ENCODE measurements around the gene SDR42E2. TPM values are rescaled to one million over a fixed set of nuclear protein-coding genes. Genes with fewer than 3 reads are reported as not detected.

The SDR42E2 gene
- total and polyA plus RNA-seq, 2 donors (not counting 3 experiments of a cell fraction or from before 2014, with no cell fraction given): 0.03 to 0.13 TPM

DNA sequence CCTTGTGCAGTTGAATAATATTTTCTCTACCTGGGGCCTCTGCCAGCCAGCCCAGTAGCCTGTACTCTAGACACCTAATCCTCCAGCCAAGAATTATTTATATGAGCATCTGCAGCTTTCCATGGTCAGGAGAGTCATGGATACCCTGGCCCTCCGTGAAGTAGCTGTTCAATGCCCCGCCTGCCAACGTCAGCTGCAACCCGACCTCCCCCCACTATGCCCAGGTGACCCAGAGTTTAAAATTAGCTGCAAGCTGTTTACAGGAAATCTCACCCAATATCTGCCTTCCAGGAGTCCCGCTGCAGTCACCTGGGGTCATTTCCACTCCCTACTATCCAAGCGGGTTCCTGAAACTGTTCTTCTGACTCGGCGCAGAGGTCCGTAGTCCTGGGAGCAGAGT lies 12.3 kb downstream of the SDR42E2 start:
- dilution Hi-C loops (cut with MboI; ENCODE audit: extremely low pct_ligation_motif_present, low sequenced_read_pairs) (no loop called here), intact Hi-C loops (cut with micrococcal nuclease) (loop anchor here (5.0 kb wide), 1 partner anchor 52 kb away; no protein-coding TSS in a partner anchor)
- no peak for DNase-seq (ENCODE audit: low read depth, low spot score)
- Histone ChIP-seq H4K20me1 (replicated peaks; ENCODE audit: control insufficient read depth, extremely low read depth, insufficient read depth, low read length) (no peaks in the 10 kb centered on the region), H2AFZ (ENCODE audit: low read depth, low read length) (no peak overlapping the region), H3K9ac (replicated peaks; ENCODE audit: extremely low read depth, insufficient read depth, low read length) (no peak overlapping the region), H3K9me1 (replicated peaks; ENCODE audit: control insufficient read depth, extremely low read depth, insufficient read depth, low read length) (no peaks in the 10 kb centered on the region), H3K4me3 (replicated peaks in 1 of 3; ENCODE audit: insufficient read depth in 1 of 3, low read depth in 1 of 3, low read length in 3 of 3) (no peak overlapping the region), H3K36me3 (ENCODE audit: control insufficient read depth in 2 of 2, extremely low read depth in 1 of 2, insufficient read depth in 2 of 2, low read length in 2 of 2) (no peaks in the 10 kb centered on the region), H3K4me2 (ENCODE audit: insufficient read depth, low read length) (no peak overlapping the region), H3K27me3 (ENCODE audit: control insufficient read depth in 2 of 2, insufficient read depth in 2 of 2, low read length in 2 of 2) (no peaks in the 10 kb centered on the region), H3K27ac (ENCODE audit: insufficient read depth, low read depth, low read length) (no peak overlapping the region), H3K79me2 (ENCODE audit: control insufficient read depth, insufficient read depth, low read length) (no peaks in the 10 kb centered on the region), H3K9me3 (replicated peaks; ENCODE audit: control insufficient read depth, insufficient read depth, low read length) (no peaks in the 10 kb centered on the region), H3K4me1 (ENCODE audit: control insufficient read depth, extremely low read depth, insufficient read depth, low read length) (no peaks in the 10 kb centered on the region)
- TF ChIP-seq MYC (IDR thresholded peaks at IDR 0.05; ENCODE audit: low read depth, low read length) (no peak), GATA2 (IDR thresholded peaks at IDR 0.05; ENCODE audit: insufficient read depth, insufficient read length, low read depth, low read length) (no peak), POLR2AphosphoS5 (IDR thresholded peaks at IDR 0.05; ENCODE audit: insufficient read depth, low read depth, low read length) (no peak), POLR2A (IDR thresholded peaks at IDR 0.05; ENCODE audit: low read depth, low read length) (no peak), JUN (IDR thresholded peaks at IDR 0.05; ENCODE audit: borderline replicate concordance, insufficient read depth, insufficient read length, low read depth) (no peak), FOS (IDR thresholded peaks at IDR 0.05; ENCODE audit: borderline replicate concordance, insufficient read depth, low read length) (no peak), EZH2 (IDR thresholded peaks at IDR 0.05; ENCODE audit: borderline replicate concordance, low read depth, low read length, severe bottlenecking) (no peak)
- TF ChIP-seq, protein P1, sequence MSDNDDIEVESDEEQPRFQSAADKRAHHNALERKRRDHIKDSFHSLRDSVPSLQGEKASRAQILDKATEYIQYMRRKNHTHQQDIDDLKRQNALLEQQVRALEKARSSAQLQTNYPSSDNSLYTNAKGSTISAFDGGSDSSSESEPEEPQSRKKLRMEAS (IDR thresholded peaks at IDR 0.05; ENCODE audit: insufficient read depth, insufficient read length): no peak
- TF ChIP-seq, protein P2, sequence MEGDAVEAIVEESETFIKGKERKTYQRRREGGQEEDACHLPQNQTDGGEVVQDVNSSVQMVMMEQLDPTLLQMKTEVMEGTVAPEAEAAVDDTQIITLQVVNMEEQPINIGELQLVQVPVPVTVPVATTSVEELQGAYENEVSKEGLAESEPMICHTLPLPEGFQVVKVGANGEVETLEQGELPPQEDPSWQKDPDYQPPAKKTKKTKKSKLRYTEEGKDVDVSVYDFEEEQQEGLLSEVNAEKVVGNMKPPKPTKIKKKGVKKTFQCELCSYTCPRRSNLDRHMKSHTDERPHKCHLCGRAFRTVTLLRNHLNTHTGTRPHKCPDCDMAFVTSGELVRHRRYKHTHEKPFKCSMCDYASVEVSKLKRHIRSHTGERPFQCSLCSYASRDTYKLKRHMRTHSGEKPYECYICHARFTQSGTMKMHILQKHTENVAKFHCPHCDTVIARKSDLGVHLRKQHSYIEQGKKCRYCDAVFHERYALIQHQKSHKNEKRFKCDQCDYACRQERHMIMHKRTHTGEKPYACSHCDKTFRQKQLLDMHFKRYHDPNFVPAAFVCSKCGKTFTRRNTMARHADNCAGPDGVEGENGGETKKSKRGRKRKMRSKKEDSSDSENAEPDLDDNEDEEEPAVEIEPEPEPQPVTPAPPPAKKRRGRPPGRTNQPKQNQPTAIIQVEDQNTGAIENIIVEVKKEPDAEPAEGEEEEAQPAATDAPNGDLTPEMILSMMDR (IDR thresholded peaks at IDR 0.05; ENCODE audit: extremely low read depth in 1 of 2, insufficient read depth in 1 of 2, low read depth in 1 of 2, low read length in 2 of 2): no peak
- no peak for FAIRE-seq
- BruUV-seq (replicated peaks): no TSS peak
- POLR2A ChIA-PET: no interaction called here
- CTCF ChIA-PET: interaction anchor here (1.2 to 2.9 kb wide), 3 partner anchors 14 to 97 kb away, joined by 3 to 14 read pairs (median 14); no protein-coding TSS in a partner anchor
